Naive thymus-derived CD8-positive, alpha-beta T cell (primary cell): ENCODE data around the gene RDX. TPM values are rescaled to one million over a fixed set of nuclear protein-coding genes. Genes with fewer than 3 reads are reported as not detected.
"Not testable (repeated sequence)": the region's sequence is repeated elsewhere in the genome, so short reads cannot be mapped to it uniquely, and the experiment has no call there.

ENCODE experiments used
- ATAC-seq, 2 donors: fragments of 150-1000 bp; cut with Tn5 transposase in 1 of 2; sonication (Bioruptor Pico), chemical (Tn5 transposase) in 1 of 2; 1 replicate in 1 of 2; 2 replicates in 1 of 2; pipeline ENCODE4 v1.10.0; 2021; ENCODE audit warnings: mild to moderate bottlenecking in 2 of 2, moderate library complexity in 2 of 2
- POLR2A ChIA-PET: fragments of 350-600 bp; sonication (Branson Sonifier 250); formaldehyde crosslinking; loops from one replicate; lab custom pipeline; 2021; ENCODE audit warnings: antibody characterized with exemption; lab: Charles Lee
- DNase-seq, 10 donors: peaks; one replicate each; pipeline versions ENCODE4 v3.0.0 to v3.0.0-alpha.2; 2020 to 2022
- H3K27ac Mint-ChIP-seq, 10 donors: one replicate each; pipeline ENCODE4 v1.8.0; 2020 to 2022; ENCODE audit warnings: mild to moderate bottlenecking in 10 of 10, mixed read lengths in 10 of 10, moderate library complexity in 4 of 10, inconsistent platforms in 1 of 10
- H3K27me3 Mint-ChIP-seq, 5 donors: one replicate each; pipeline ENCODE4 v1.8.0; 2021 to 2022; ENCODE audit warnings: mixed read lengths in 5 of 5
- H3K36me3 Mint-ChIP-seq, 3 donors: one replicate each; pipeline ENCODE4 v1.8.0; 2020 to 2022; ENCODE audit warnings: mixed read lengths in 3 of 3, mild to moderate bottlenecking in 2 of 3, inconsistent platforms in 1 of 3
- H3K4me1 Mint-ChIP-seq, 4 donors: one replicate each; pipeline ENCODE4 v1.8.0; 2021 to 2022; ENCODE audit warnings: mixed read lengths in 4 of 4
- H3K4me3 Mint-ChIP-seq, 10 donors: one replicate each; pipeline ENCODE4 v1.8.0; 2020 to 2022; ENCODE audit warnings: mild to moderate bottlenecking in 10 of 10, mixed read lengths in 10 of 10, moderate library complexity in 6 of 10, inconsistent platforms in 1 of 10
- H3K9me3 Mint-ChIP-seq, 9 donors: one replicate each; pipeline ENCODE4 v1.8.0; 2020 to 2022; ENCODE audit warnings: mixed read lengths in 9 of 9, mild to moderate bottlenecking in 3 of 9, inconsistent platforms in 1 of 9, moderate library complexity in 1 of 9
- polyA plus RNA-seq, 3 donors: library from polyadenylated mRNA; unstranded; fragments of 300-500 nt; fragmentation: Illumina TruSeq; gene quantifications; one replicate each; pipeline ENCODE4 v1.2.3, GENCODE V29; 2021
- total RNA-seq, 8 experiments: library from RNA in 2 of 8; stranded (reverse) in 2 of 8; gene quantifications; one replicate each; pipeline ENCODE4 v1.2.3 and lab custom pipeline; 2021 to 2026

The RDX gene
- total and polyA plus RNA-seq, 5 experiments from 2014 or later = 1.8 to 14.1 (median 10.8) TPM

DNA sequence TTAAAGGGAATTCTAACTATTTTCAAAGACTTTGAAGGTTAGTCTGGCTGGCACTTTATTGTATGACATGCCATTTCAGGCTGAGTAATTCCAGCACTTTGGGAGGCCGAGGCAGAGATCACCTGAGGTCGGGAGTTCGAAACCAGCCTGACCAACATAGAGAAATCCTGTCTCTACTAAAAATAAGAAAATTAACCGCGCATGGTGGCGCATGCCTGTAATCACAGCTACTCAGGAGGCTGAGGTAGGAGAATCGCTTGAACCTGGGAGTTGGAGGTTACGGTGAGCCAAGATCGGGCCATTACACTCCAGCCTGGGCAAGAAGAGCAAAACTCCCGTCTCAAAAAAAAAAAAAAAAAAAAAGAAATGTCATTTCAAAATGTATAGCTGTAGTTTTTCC, 95.6 kb downstream of the RDX start:
- POLR2A ChIA-PET = interaction anchor here (1.5 kb wide), 1 partner anchor 232 kb away, joined by 3 read pairs; no protein-coding TSS in a partner anchor

DNA sequence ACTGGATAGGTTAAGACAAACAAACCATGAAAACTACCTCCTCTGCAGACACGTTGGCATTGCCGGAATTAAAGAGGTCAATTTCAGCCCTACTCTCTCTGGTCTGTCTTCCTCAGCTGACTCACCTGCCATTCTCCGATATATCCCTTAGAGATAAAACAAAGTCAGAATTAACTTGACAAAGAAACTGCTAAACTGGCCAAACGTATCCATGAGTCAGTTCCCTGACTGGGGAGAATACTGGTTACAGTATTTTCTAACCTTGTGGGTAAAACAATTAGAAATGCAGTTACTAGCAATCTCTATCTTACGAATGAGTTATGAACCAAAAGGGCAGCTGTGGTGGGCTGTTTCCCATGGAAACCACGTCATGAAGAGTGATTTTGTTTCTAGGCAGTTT, 96.2 kb downstream of the RDX start:
- Mint-ChIP-seq H3K27ac (no peak overlapping the region), H3K4me3 (no peak overlapping the region), H3K9me3 (no peaks in the 10 kb centered on the region), H3K36me3 (no peaks in the 10 kb centered on the region), H3K4me1 (peaks cover 0 to 6% (median 0%) of the 10 kb centered on the region in 4 donors), H3K27me3 (peaks cover 0 to 4% (median 0%) of the 10 kb centered on the region in 5 donors)
- ATAC-seq (no peak), DNase-seq (no peak)
- POLR2A ChIA-PET = interaction anchor here (1.5 kb wide), 1 partner anchor 233 kb away, joined by 3 read pairs; no protein-coding TSS in a partner anchor

More for the DNA sequence above, 95.6 kb downstream of the RDX start:
- Mint-ChIP-seq H3K4me3 (no peak overlapping the region), H3K27me3 (peaks cover 0 to 4% (median 0%) of the 10 kb centered on the region in 5 donors), H3K36me3 (no peaks in the 10 kb centered on the region), H3K9me3 (no peaks in the 10 kb centered on the region), H3K4me1 (peaks cover 0 to 6% (median 0%) of the 10 kb centered on the region in 4 donors), H3K27ac (no peak overlapping the region)
- no peak for DNase-seq
- ATAC-seq = no peak

GRCh38 chr11:110199184-110199981, 97.0 kb downstream of the RDX start:
- H3K27ac Mint-ChIP-seq = no peak overlapping the region
- H3K27me3 Mint-ChIP-seq = peaks cover 0 to 4% (median 0%) of the 10 kb centered on the region in 5 donors
- no peak for DNase-seq
- H3K36me3 Mint-ChIP-seq = no peaks in the 10 kb centered on the region
- H3K4me3 Mint-ChIP-seq = no peak overlapping the region
- POLR2A ChIA-PET = no interaction called here
- peaks cover 0 to 6% (median 0%) of the 10 kb centered on the region in 4 donors for H3K4me1 Mint-ChIP-seq
- ATAC-seq = no peak
- H3K9me3 Mint-ChIP-seq = no peaks in the 10 kb centered on the region

DNA sequence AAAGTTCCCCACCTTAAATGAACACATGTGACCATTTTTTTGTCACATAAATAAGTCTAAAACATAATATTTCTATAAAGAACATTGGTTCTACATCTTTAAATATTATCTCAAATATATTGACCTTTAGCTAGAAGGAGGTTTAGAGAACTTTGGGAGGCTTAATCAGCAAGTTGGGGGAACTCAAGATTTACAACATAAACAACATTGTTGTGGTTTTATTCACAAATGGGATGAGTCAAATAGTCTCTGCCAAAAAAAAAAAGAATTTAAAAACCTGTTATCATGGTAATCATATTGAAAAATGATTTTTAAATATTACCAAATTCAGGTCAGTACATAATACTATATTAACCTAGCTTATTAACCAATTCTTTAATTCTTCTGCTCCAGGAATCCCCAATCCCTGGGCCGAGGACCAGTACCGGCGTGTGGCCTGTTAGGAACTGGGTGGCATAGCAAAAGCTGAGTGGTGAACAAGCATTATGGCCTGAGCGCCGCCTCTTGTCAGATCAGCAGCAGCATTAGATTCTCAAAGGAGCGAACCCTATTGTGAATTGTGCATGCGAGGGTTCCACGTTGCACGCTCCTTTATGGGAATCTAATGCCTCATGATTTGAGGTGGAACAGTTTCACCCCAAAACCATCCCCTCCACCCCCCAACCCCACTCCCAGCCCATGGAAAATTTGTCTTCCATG, 98.2 kb downstream of the RDX start:
- Mint-ChIP-seq H3K4me1 (peaks cover 0 to 6% (median under 1%) of the 10 kb centered on the region in 4 donors), H3K9me3 (no peaks in the 10 kb centered on the region), H3K27ac (no peak overlapping the region), H3K4me3 (no peak overlapping the region), H3K36me3 (no peaks in the 10 kb centered on the region), H3K27me3 (peaks cover 0 to 4% (median 0%) of the 10 kb centered on the region in 5 donors)
- DNase-seq = no peak
- ATAC-seq = no peak
- POLR2A ChIA-PET = no interaction called here

DNA sequence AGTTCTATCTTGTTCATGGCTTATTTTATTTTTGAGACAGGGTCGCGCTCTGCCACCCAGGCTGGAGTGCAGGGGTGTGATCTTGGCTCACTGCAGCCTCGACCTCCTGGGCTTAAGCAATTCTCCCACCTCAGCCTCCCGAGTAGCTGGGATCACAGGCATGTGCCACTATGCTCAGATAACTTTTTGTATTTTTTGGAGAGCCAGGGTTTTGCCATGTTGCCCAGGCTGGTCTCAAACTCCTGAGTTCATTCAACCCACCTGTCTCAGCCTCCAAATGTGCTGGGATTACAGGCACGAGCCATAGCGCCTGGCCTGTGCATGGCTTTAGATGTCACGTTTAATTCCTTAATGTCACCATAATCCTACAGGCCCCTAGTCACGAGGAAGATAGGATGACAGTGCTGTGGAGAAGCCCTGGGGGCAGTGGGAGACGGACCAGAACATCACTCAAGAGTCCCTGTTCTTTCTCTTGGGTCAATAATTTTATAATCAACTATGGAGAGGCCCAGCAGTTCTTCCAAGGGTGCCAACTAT, 99.5 kb downstream of the RDX start:
- no peak overlapping the region for H3K27ac Mint-ChIP-seq
- POLR2A ChIA-PET = no interaction called here
- H3K27me3 Mint-ChIP-seq = peaks cover 0 to 5% (median 0%) of the 10 kb centered on the region in 5 donors
- ATAC-seq (no peak), DNase-seq (no peak)
- no peaks in the 10 kb centered on the region for H3K36me3 Mint-ChIP-seq
- peaks cover 2 to 13% (median 8%) of the 10 kb centered on the region in 4 donors for H3K4me1 Mint-ChIP-seq
- H3K4me3 Mint-ChIP-seq = no peak overlapping the region
- no peaks in the 10 kb centered on the region for H3K9me3 Mint-ChIP-seq

DNA sequence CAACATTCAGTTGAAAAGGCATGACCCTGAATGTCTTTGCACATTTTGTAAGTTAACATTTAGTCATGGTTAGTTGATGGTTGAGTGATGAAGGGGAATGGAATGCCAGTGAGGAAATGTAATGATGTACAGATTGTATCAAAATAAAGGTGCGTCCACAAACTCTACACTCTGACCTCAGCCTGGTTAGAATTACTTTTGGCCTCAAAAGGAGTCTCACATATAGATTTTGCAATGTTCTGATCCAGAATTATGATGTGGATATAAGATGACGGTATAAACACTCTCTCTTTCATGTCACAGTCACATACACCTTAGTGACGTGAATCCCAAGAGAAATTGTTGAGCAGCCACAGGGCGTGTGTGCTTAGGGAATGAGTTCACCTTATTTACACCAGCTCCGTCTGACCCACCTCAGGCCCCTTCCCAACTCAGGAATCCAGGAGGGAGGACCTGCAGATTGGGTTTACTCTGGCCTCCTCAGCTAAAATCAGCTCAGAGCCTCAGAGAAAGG, 100.1 kb downstream of the RDX start:
- Mint-ChIP-seq H3K4me1 (peaks cover 2 to 11% (median 8%) of the 10 kb centered on the region in 4 donors), H3K27ac (no peak overlapping the region), H3K9me3 (no peaks in the 10 kb centered on the region), H3K4me3 (no peak overlapping the region), H3K36me3 (no peaks in the 10 kb centered on the region), H3K27me3 (peaks cover 0 to 4% (median 0%) of the 10 kb centered on the region in 5 donors)
- POLR2A ChIA-PET = no interaction called here
- ATAC-seq (no peak), DNase-seq (no peak)

DNA sequence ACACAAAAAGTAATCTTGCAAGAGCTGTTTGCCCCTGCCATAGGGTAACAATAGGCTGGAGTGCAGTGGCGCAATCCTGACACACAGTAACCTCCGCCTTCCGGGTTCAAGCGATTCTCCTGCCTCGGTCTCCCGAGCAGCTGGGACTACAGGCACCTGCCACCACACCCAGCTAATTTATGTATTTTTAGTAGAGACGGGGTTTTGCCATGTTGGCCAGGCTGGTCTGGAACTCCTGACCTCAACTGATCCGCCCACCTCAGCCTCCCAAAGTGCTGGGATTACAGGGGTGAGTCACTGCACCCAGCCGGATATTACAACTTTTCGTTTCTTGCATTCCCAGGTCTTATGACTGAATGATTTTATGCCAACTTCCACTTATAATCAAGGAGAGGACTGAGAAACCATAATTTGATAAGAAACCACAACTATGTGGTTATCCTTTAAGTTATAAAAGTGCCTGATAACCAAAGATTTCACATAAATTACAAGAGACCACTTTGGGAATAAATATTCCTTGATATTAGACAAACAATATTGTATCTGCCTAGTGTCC, 102.1 kb downstream of the RDX start:
- ATAC-seq, POLR2A ChIA-PET, H3K27me3 Mint-ChIP-seq, DNase-seq, H3K4me3 Mint-ChIP-seq, H3K27ac Mint-ChIP-seq, H3K36me3 Mint-ChIP-seq, H3K9me3 Mint-ChIP-seq: not testable (repeated sequence)
- H3K4me1 Mint-ChIP-seq = peaks cover 2 to 11% (median 6%) of the 10 kb centered on the region in 4 donors

- ATAC-seq, POLR2A ChIA-PET, H3K36me3 Mint-ChIP-seq, H3K27me3 Mint-ChIP-seq, H3K9me3 Mint-ChIP-seq, H3K4me3 Mint-ChIP-seq, DNase-seq: not testable (repeated sequence)
- peak overlapping the region in 1 of 10 donors; percentile 46 for H3K27ac Mint-ChIP-seq
- peaks cover 2 to 11% (median 6%) of the 10 kb centered on the region in 4 donors for H3K4me1 Mint-ChIP-seq
These were observed 103.7 kb downstream of the RDX start for GRCh38 chr11:110192604-110193282.

DNA sequence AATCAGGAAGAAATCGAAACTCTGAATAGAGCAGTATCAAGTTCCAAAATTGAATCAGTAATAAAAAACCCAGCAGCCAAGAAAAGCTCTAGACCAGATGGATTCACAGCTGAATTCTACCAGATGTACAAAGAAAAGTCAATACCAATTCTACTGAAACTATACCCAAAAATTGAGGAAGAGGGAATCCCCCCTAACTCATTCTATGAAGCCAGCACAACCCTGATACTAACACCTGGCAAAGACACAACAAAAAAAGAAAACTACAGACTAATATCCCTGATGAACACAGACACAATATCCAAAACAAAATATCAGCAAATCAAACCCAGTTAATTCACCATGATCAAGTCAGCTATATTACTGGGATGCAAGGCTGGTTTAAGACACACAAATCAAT, 105.5 kb downstream of the RDX start:
- ATAC-seq = no peak
- DNase-seq = no peak
- H3K27me3 Mint-ChIP-seq = peaks cover 4 to 9% (median 4%) of the 10 kb centered on the region in 5 donors
- H3K4me1 Mint-ChIP-seq = peaks cover 2 to 11% (median 6%) of the 10 kb centered on the region in 4 donors
- no peak overlapping the region for H3K4me3 Mint-ChIP-seq
- POLR2A ChIA-PET = no interaction called here
- no peaks in the 10 kb centered on the region for H3K9me3 Mint-ChIP-seq
- no peaks in the 10 kb centered on the region for H3K36me3 Mint-ChIP-seq
- H3K27ac Mint-ChIP-seq = no peak overlapping the region

DNA sequence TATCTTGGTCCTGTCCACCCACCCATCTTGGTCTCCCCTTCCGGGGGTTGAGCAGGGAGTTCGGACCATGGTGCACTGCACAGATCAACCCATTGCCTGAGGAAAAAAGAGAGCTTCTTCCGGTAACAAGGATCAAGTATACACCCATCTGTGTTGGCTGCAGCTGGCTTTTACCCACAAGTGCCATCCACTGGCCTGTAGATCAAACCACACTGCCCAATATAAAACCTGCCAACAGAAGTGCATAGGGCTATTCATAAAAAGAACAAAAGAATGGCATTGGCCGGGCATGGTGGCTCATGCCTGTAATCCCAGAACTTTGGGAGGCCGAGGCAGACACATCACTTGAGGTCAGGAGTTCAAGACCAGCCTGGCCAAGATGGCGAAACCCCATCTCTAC, 108.7 kb downstream of the RDX start:
- H3K36me3 Mint-ChIP-seq = no peaks in the 10 kb centered on the region
- no peak overlapping the region for H3K27ac Mint-ChIP-seq
- POLR2A ChIA-PET = no interaction called here
- DNase-seq (no peak), ATAC-seq (no peak)
- H3K4me1 Mint-ChIP-seq = peaks cover 4 to 6% (median 5%) of the 10 kb centered on the region in 4 donors
- no peak overlapping the region for H3K4me3 Mint-ChIP-seq
- no peaks in the 10 kb centered on the region for H3K9me3 Mint-ChIP-seq
- peaks cover 4 to 15% (median 5%) of the 10 kb centered on the region in 5 donors for H3K27me3 Mint-ChIP-seq

DNA sequence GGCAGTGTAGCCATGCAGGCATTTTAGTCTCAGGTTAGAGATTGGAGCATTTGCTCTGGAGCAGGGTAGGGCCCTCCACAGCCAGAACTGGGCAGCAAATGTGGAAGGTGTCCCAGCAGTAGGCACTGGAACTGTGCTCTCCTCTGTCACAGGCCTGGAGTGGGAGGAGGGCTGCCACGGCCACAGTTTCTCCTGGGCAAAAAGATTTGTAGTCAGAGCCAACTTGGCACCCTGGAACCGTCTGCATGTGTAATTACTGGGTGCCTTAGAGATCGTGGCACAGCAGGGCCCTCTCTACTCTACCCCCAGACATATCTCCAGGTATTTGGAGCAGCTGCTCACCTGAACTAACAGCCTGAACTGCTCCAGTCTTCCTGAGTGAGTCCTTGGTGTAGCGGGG, 109.5 kb downstream of the RDX start:
- Mint-ChIP-seq H3K9me3 (no peaks in the 10 kb centered on the region), H3K27ac (no peak overlapping the region), H3K4me3 (no peak overlapping the region), H3K27me3 (peaks cover 4 to 15% (median 5%) of the 10 kb centered on the region in 5 donors), H3K36me3 (no peaks in the 10 kb centered on the region), H3K4me1 (peaks cover 0 to 2% (median 0%) of the 10 kb centered on the region in 4 donors)
- POLR2A ChIA-PET = no interaction called here
- ATAC-seq = no peak
- no peak for DNase-seq

GRCh38 chr11:110186456-110186855, 110.0 kb downstream of the RDX start:
- peaks cover 4 to 15% (median 5%) of the 10 kb centered on the region in 5 donors for H3K27me3 Mint-ChIP-seq
- POLR2A ChIA-PET = no interaction called here
- ATAC-seq (no peak), DNase-seq (no peak)
- no peak overlapping the region for H3K4me3 Mint-ChIP-seq
- no peaks in the 10 kb centered on the region for H3K36me3 Mint-ChIP-seq
- no peak overlapping the region for H3K27ac Mint-ChIP-seq
- peaks cover 0 to 2% (median 0%) of the 10 kb centered on the region in 4 donors for H3K4me1 Mint-ChIP-seq
- no peaks in the 10 kb centered on the region for H3K9me3 Mint-ChIP-seq
